Transverse colon (tissue), 4 donors: Measurements from ENCODE around the gene VIP. TPM values are rescaled to one million over a fixed set of nuclear protein-coding genes. Genes with fewer than 3 reads are reported as not detected.

Experiments used
- DNase-seq: peaks from one replicate; pipeline ENCODE4 v3.0.0-alpha.2; 2019
- H3K27ac ChIP-seq, 4 donors: fragments of 200-600 bp; sonication (generic); 2 replicates each; pipeline ENCODE4 v1.5.1; 2016 to 2018; ENCODE audit warnings: inconsistent platforms in 4 of 4
- H3K27me3 ChIP-seq: fragments of 200-600 bp; sonication (generic); 2 replicates; pipeline ENCODE4 v1.5.1; 2017; ENCODE audit warnings: inconsistent platforms
- H3K36me3 ChIP-seq, 4 donors: fragments of 200-600 bp; sonication (generic); 2 replicates each; pipeline ENCODE4 v1.5.1; 2017 to 2019; ENCODE audit warnings: inconsistent platforms in 4 of 4
- H3K4me1 ChIP-seq, 4 donors: fragments of 200-600 bp; sonication (generic); 2 replicates each; pipeline ENCODE4 v1.5.1; 2017 to 2020; ENCODE audit warnings: inconsistent platforms in 4 of 4
- H3K4me3 ChIP-seq, 4 donors: fragments of 200-600 bp; sonication (generic); 1 replicate in 1 of 4; 2 replicates in 3 of 4; pipeline versions ENCODE4 v1.5.1 to v1.6.1; 2017 to 2019; ENCODE audit warnings: inconsistent platforms in 4 of 4
- H3K9me3 ChIP-seq, 2 donors: fragments of 200-600 bp; sonication (generic); 2 replicates each; pipeline ENCODE4 v1.5.1; 2017 to 2019; ENCODE audit warnings: inconsistent platforms in 2 of 2
- EP300 ChIP-seq: sonication (generic); formaldehyde crosslinking; IDR thresholded peaks from one replicate; pipeline ENCODE4 v1.6.1; 2017; ENCODE audit warnings: antibody characterized with exemption, low read depth
- POLR2A ChIP-seq: fragments of 450-650 bp; IDR thresholded peaks from one replicate; pipeline ENCODE4 v1.6.1; 2016; ENCODE audit warnings: antibody characterized with exemption, mild to moderate bottlenecking, moderate library complexity
- POLR2AphosphoS5 ChIP-seq, 3 donors: sonication (generic); formaldehyde crosslinking; IDR thresholded peaks; one replicate each; pipeline ENCODE4 v1.6.1; 2016; ENCODE audit warnings: antibody characterized with exemption in 3 of 3
- WGBS, 2 donors: methylation state at CpG; one replicate each; pipeline ENCODE4 v1.1.5; 2018; ENCODE audit warnings: low coverage in 1 of 2; 5-methylcytosine and 5-hydroxymethylcytosine counted together
- in situ Hi-C, 4 donors: fragments of 200-750 bp; cut with MboI; loops; one replicate each; pipeline versions ENCODE4 v1.15.0 to v1.15.1; 2017; ENCODE audit warnings: low sequenced_read_pairs in 3 of 4, low pct_ligation_motif_present in 1 of 4, low pct_unique_long_range_greater_than_20kb in 1 of 4
- intact Hi-C: fragments of 100-400 bp; cut with DNase I; formaldehyde crosslinking; loops from one replicate; pipeline ENCODE4 v1.15.1; 2023; ENCODE audit warnings: low total_unique reads
- total RNA-seq, 4 donors: library from RNA; depleted of rRNA; stranded (reverse); fragments of >200 nt; gene quantifications; one replicate each; pipeline ENCODE4 v1.1.0, GENCODE V29; 2016
- TF ChIP-seq, protein P1 (sequence below), 5 experiments: fragments of 200-600 bp in 3 of 5; fragments of 450-650 bp in 2 of 5; sonication (generic) in 3 of 5; IDR thresholded peaks; 1 replicate in 2 of 5; 2 replicates in 3 of 5; pipeline ENCODE4 v1.5.1; 2016 to 2017; ENCODE audit warnings: antibody characterized with exemption in 5 of 5, inconsistent platforms in 3 of 5, mild to moderate bottlenecking in 2 of 5, moderate library complexity in 1 of 5

VIP gene
- total RNA-seq, 4 donors from 2014 or later: 12.8 to 24.1 (median 19.6) TPM

DNA sequence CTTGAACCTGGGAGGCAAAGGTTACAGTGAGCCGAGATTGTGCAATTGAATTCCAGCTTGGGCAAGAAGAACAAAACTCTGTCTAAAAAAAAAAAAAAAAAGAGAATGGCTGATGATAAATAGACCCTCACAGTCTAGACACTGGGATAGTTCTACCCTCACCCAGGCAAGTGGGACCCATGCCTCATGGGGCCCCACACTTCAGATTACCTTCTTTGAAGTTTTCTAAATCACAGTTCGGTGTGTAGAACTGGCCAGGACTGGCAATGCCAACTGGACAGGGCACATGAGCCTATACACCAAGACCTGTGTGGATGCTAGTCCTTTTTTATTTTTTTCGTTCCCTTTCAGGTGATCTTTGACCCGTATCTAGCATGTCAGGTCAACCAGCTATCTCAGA, 24.3 kb upstream of the VIP start:
- no peak for DNase-seq
- TF ChIP-seq POLR2A: no peak
- no peak for TF ChIP-seq EP300
- TF ChIP-seq, protein P1, sequence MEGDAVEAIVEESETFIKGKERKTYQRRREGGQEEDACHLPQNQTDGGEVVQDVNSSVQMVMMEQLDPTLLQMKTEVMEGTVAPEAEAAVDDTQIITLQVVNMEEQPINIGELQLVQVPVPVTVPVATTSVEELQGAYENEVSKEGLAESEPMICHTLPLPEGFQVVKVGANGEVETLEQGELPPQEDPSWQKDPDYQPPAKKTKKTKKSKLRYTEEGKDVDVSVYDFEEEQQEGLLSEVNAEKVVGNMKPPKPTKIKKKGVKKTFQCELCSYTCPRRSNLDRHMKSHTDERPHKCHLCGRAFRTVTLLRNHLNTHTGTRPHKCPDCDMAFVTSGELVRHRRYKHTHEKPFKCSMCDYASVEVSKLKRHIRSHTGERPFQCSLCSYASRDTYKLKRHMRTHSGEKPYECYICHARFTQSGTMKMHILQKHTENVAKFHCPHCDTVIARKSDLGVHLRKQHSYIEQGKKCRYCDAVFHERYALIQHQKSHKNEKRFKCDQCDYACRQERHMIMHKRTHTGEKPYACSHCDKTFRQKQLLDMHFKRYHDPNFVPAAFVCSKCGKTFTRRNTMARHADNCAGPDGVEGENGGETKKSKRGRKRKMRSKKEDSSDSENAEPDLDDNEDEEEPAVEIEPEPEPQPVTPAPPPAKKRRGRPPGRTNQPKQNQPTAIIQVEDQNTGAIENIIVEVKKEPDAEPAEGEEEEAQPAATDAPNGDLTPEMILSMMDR (IDR thresholded peaks at IDR 0.05): no peak
- TF ChIP-seq POLR2AphosphoS5 (IDR thresholded peaks at IDR 0.05): no peak
- H3K27me3 ChIP-seq: no peaks in the 10 kb centered on the region
- no peak overlapping the region for H3K27ac ChIP-seq
- WGBS, 2 donors: 60 to 61% methylated on average over 4 of the region's 4 CpGs
- no peaks in the 10 kb centered on the region for H3K36me3 ChIP-seq
- intact Hi-C loops: no loop called here
- H3K4me1 ChIP-seq: no peaks in the 10 kb centered on the region
- H3K4me3 ChIP-seq: no peak overlapping the region
- H3K9me3 ChIP-seq: no peaks in the 10 kb centered on the region
- in situ Hi-C loops: no loop called here

DNA sequence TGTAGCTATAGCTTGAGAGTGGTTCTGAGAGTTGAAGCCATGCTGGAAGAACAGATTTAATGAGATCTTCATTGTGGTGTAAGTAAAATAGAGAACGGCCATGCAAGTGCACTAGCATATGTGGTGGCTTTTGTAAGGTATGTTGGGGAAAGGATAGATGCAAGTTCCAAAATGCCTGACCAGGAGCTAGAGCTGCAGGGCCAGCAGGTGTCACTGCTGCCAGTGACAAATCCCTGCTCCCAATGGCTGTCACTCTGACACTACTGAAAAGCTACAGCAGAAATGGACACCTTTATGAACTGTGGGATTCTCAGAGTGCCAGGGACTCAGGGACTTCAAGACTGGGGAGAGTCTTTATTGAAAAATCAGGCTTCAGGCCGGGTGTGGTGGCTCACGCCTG, 23.1 kb upstream of the VIP start:
- in situ Hi-C loops: no loop called here
- 50 to 87% methylated on average over 1 to 3 of the region's 3 CpGs for WGBS, 2 donors
- TF ChIP-seq POLR2A: no peak
- TF ChIP-seq, protein P1 (IDR thresholded peaks at IDR 0.05): no peak
- TF ChIP-seq POLR2AphosphoS5 (IDR thresholded peaks at IDR 0.05): no peak
- no peak for TF ChIP-seq EP300

DNA sequence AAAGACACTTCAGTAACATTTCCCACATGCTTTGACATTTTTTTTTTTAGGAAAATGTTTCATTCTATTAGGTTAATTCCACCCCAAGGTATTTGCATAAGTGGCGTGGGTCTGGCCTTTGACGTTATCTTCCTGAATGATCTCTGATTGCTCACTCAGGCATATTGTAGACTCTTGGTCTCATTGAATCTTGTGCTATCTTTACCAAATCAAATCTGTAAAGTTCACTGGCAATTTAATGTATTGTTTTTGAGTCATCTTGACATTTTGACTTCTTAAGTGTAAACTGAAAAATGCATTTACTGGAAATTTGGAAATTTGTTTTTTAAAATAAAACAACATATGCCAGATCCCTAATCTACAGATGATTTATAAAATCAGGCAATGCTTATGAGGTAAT, 16.0 kb upstream of the VIP start:
- in situ Hi-C loops (no loop called here), intact Hi-C loops (no loop called here)
- no peak for TF ChIP-seq POLR2A
- TF ChIP-seq EP300: no peak
- TF ChIP-seq, protein P1 (IDR thresholded peaks at IDR 0.05): no peak
- TF ChIP-seq POLR2AphosphoS5 (IDR thresholded peaks at IDR 0.05): no peak
- Histone ChIP-seq H3K27ac (no peak overlapping the region), H3K9me3 (no peaks in the 10 kb centered on the region), H3K36me3 (no peaks in the 10 kb centered on the region), H3K4me3 (no peak overlapping the region), H3K4me1 (no peaks in the 10 kb centered on the region), H3K27me3 (no peaks in the 10 kb centered on the region)
- 67 to 77% methylated on average over 2 of the region's 2 CpGs for WGBS, 2 donors
- no peak for DNase-seq

More for the DNA sequence above, 23.1 kb upstream of the VIP start:
- Histone ChIP-seq H3K27ac (no peak overlapping the region), H3K27me3 (no peaks in the 10 kb centered on the region), H3K36me3 (no peaks in the 10 kb centered on the region), H3K9me3 (no peaks in the 10 kb centered on the region), H3K4me1 (no peaks in the 10 kb centered on the region), H3K4me3 (no peak overlapping the region)
- intact Hi-C loops: no loop called here
- DNase-seq: no peak

DNA sequence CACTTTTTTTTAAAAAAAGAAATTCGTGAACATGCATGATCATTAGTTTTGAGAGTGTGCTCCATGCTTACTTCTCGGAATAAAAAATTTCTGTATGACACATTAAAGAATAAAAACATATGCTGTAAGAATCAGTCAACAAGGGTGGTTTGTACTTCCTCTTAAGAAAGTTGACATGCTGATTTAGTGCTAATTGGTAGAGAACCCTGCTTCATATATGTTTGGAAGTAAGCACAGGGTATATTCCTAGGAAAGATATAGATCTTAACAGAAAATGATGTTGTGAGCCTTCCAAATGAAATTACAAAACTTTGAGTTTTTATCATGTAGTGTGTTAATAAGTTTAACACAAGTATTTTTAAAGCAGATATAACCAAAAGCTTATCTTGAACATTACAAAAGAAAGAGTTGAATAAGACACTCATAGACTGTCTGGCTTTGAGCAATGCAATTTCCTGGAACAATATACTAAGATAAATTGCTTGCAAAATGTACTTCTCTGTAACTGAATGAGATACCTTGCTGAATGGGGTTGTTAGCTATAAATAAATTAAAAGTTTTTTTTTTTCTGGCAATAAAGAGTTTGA, 13.8 kb upstream of the VIP start:
- in situ Hi-C loops: no loop called here
- no peaks in the 10 kb centered on the region for H3K4me1 ChIP-seq
- no peaks in the 10 kb centered on the region for H3K9me3 ChIP-seq
- TF ChIP-seq, protein P1 (IDR thresholded peaks at IDR 0.05): no peak
- TF ChIP-seq POLR2AphosphoS5 (IDR thresholded peaks at IDR 0.05): no peak
- 54 to 66% methylated on average over 2 of the region's 2 CpGs for WGBS, 2 donors
- H3K27me3 ChIP-seq: no peaks in the 10 kb centered on the region
- intact Hi-C loops: no loop called here
- H3K27ac ChIP-seq: no peak overlapping the region
- no peak for DNase-seq
- H3K36me3 ChIP-seq: no peaks in the 10 kb centered on the region
- H3K4me3 ChIP-seq: no peak overlapping the region
